Karpas-422 (cell line): ENCODE results near the gene ZNF19. TPM values are rescaled to one million over a fixed set of nuclear protein-coding genes. Genes with fewer than 3 reads are reported as not detected.

Experiments
- DNase-seq: peaks from one replicate; pipeline ENCODE4 v3.0.0-alpha.2; 2015
- H2AFZ ChIP-seq: fragments of 200-600 bp; sonication (generic); 2 replicates; pipeline ENCODE4 v1.6.1; 2014; ENCODE audit warnings: antibody characterized with exemption, low read length, mixed read lengths
- H3K27ac ChIP-seq: fragments of 200-600 bp; sonication (generic); 2 replicates; pipeline ENCODE4 v1.5.1; 2014; ENCODE audit warnings: mild to moderate bottlenecking, low read length, moderate library complexity
- H3K27me3 ChIP-seq: fragments of 200-600 bp; sonication (generic); 2 replicates; pipeline ENCODE4 v1.6.1; 2014; ENCODE audit warnings: low read length, mixed read lengths
- H3K36me3 ChIP-seq: fragments of 200-600 bp; sonication (generic); 2 replicates; pipeline ENCODE4 v1.6.1; 2014; ENCODE audit warnings: low read length, mixed read lengths; ENCODE audit not compliant: insufficient read depth
- H3K4me1 ChIP-seq: fragments of 200-600 bp; sonication (generic); 2 replicates; pipeline ENCODE4 v1.6.1; 2014; ENCODE audit warnings: mild to moderate bottlenecking, low read length, mixed read lengths
- H3K4me2 ChIP-seq: fragments of 200-600 bp; sonication (generic); 2 replicates; pipeline ENCODE4 v1.6.1; 2014; ENCODE audit warnings: low read length, low read depth, mild to moderate bottlenecking; ENCODE audit not compliant: poor library complexity, severe bottlenecking
- H3K4me3 ChIP-seq: fragments of 200-600 bp; sonication (generic); 2 replicates; pipeline ENCODE4 v1.5.1; 2014; ENCODE audit warnings: mild to moderate bottlenecking, antibody characterized with exemption, low read length, mixed read lengths
- H3K79me2 ChIP-seq: fragments of 200-600 bp; sonication (generic); 2 replicates; pipeline ENCODE4 v1.6.1; 2014; ENCODE audit warnings: mild to moderate bottlenecking, low read length, mixed read lengths
- H3K9ac ChIP-seq: fragments of 200-600 bp; sonication (generic); 2 replicates; pipeline ENCODE4 v1.6.0; 2014; ENCODE audit warnings: low read length
- H3K9me2 ChIP-seq: fragments of 200-600 bp; sonication (generic), shearing (Covaris generic); replicated peaks from 2 replicates; pipeline ENCODE4 v1.6.0; 2014; ENCODE audit warnings: mild to moderate bottlenecking, low read length, moderate library complexity; ENCODE audit not compliant: insufficient read depth
- H3K9me3 ChIP-seq: fragments of 300-700, 200-600 bp; sonication (generic); 2 replicates; pipeline ENCODE4 v1.6.1; 2014; ENCODE audit warnings: low read length, mixed read lengths
- H4K20me1 ChIP-seq: fragments of 200-600 bp; sonication (generic); 2 replicates; pipeline ENCODE4 v1.6.1; 2014; ENCODE audit warnings: mild to moderate bottlenecking, antibody characterized with exemption, low read length, low read depth; ENCODE audit not compliant: insufficient read depth
- total RNA-seq: library from RNA; depleted of rRNA; stranded (reverse); fragments of >200 nt; shearing (Covaris generic); gene quantifications from 2 replicates; pipeline ENCODE4 v1.2.3, GENCODE V29; 2014; ENCODE audit warnings: low replicate concordance

ZNF19 gene
- total RNA-seq, 1 experiment from 2014 or later: 6.6 TPM

DNA sequence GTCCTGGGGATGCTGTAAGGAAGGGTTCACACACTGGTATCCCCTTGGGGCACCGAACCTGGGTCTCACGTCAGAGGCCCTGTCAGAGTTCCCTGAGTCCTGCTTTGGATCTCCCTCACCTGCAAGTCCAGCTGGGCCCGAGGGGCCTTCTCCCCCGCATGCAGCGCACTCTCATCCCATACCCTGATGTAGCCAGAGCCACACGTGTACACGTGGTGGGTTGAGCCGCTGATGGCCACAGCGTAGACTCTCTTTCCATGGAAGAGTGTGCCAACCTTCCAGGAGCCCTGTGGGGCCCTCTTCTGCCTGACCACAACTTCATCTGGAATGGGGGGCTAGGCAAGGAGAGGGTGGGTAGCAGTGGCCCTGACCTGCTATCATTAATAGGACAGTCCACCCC lies 57.1 kb downstream of the ZNF19 start:
- H3K79me2 ChIP-seq: no peaks in the 10 kb centered on the region
- H3K4me1 ChIP-seq: no peaks in the 10 kb centered on the region
- no peak for DNase-seq
- H3K27ac ChIP-seq: no peak overlapping the region
- no peak overlapping the region for H2AFZ ChIP-seq
- no peak overlapping the region for H3K4me3 ChIP-seq
- H3K9me3 ChIP-seq: no peaks in the 10 kb centered on the region
- H3K9ac ChIP-seq: no peak overlapping the region
- no peaks in the 10 kb centered on the region for H3K36me3 ChIP-seq
- H4K20me1 ChIP-seq: no peaks in the 10 kb centered on the region
- no peaks in the 10 kb centered on the region for H3K9me2 ChIP-seq
- H3K27me3 ChIP-seq: no peaks in the 10 kb centered on the region; the same call in 1 of the 2 replicates
- no peak overlapping the region for H3K4me2 ChIP-seq

GRCh38 chr16:71431176-71431575 lies 57.9 kb downstream of the ZNF19 start:
- H3K9me2 ChIP-seq: no peaks in the 10 kb centered on the region
- H4K20me1 ChIP-seq: no peaks in the 10 kb centered on the region
- no peak overlapping the region for H2AFZ ChIP-seq
- no peaks in the 10 kb centered on the region; the same call in 1 of the 2 replicates for H3K27me3 ChIP-seq
- no peaks in the 10 kb centered on the region for H3K79me2 ChIP-seq
- no peak overlapping the region for H3K27ac ChIP-seq
- no peaks in the 10 kb centered on the region for H3K36me3 ChIP-seq
- no peak overlapping the region for H3K9ac ChIP-seq
- H3K9me3 ChIP-seq: no peaks in the 10 kb centered on the region
- H3K4me3 ChIP-seq: no peak overlapping the region
- H3K4me1 ChIP-seq: no peaks in the 10 kb centered on the region
- no peak overlapping the region for H3K4me2 ChIP-seq
- no peak for DNase-seq

DNA sequence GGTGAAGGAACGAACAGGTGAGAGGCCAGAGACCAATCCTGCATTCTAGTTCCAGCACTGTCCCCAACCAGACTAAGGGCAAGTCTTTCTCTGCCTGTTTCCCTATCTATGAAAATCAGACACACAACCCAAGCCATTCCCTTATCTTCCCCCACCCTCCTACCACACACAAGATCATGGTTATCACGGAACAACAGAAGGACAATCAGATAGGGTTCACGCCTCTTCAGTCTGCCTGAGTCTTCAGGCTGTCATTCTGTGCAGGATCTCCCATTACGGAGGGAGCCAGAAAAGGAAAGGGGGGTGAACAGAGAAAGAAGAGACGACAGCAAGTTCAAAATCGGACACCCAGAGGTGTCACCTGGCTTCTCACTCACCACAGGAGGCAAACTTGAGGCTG lies 58.4 kb downstream of the ZNF19 start:
- no peak overlapping the region for H3K27ac ChIP-seq
- no peaks in the 10 kb centered on the region for H3K36me3 ChIP-seq
- no peak overlapping the region for H3K4me2 ChIP-seq
- H3K9me3 ChIP-seq: no peaks in the 10 kb centered on the region
- H3K27me3 ChIP-seq: no peaks in the 10 kb centered on the region; the same call in 1 of the 2 replicates
- DNase-seq: no peak
- H4K20me1 ChIP-seq: no peaks in the 10 kb centered on the region
- H3K9me2 ChIP-seq: no peaks in the 10 kb centered on the region
- no peak overlapping the region for H3K9ac ChIP-seq
- no peaks in the 10 kb centered on the region for H3K79me2 ChIP-seq
- H2AFZ ChIP-seq: no peak overlapping the region
- H3K4me1 ChIP-seq: no peaks in the 10 kb centered on the region
- H3K4me3 ChIP-seq: no peak overlapping the region

GRCh38 chr16:71429581-71429980 lies 59.5 kb downstream of the ZNF19 start:
- no peak overlapping the region for H3K4me2 ChIP-seq
- H3K27me3 ChIP-seq: no peaks in the 10 kb centered on the region; the same call in 1 of the 2 replicates
- H3K4me3 ChIP-seq: no peak overlapping the region
- no peaks in the 10 kb centered on the region for H3K79me2 ChIP-seq
- H3K9me3 ChIP-seq: no peaks in the 10 kb centered on the region
- H3K9ac ChIP-seq: no peak overlapping the region
- no peaks in the 10 kb centered on the region for H4K20me1 ChIP-seq
- no peak overlapping the region for H2AFZ ChIP-seq
- DNase-seq: no peak
- H3K36me3 ChIP-seq: no peaks in the 10 kb centered on the region
- no peaks in the 10 kb centered on the region for H3K9me2 ChIP-seq
- no peaks in the 10 kb centered on the region for H3K4me1 ChIP-seq
- no peak overlapping the region for H3K27ac ChIP-seq

GRCh38 chr16:71428883-71429282 lies 60.2 kb downstream of the ZNF19 start:
- Histone ChIP-seq H3K4me2 (no peak overlapping the region), H3K9ac (no peak overlapping the region), H3K4me3 (no peak overlapping the region), H3K4me1 (no peaks in the 10 kb centered on the region), H3K36me3 (no peaks in the 10 kb centered on the region), H3K9me3 (no peaks in the 10 kb centered on the region), H2AFZ (no peak overlapping the region), H3K79me2 (no peaks in the 10 kb centered on the region), H3K27me3 (no peaks in the 10 kb centered on the region; the same call in 1 of the 2 replicates), H3K27ac (no peak overlapping the region), H3K9me2 (no peaks in the 10 kb centered on the region), H4K20me1 (no peaks in the 10 kb centered on the region)
- DNase-seq: no peak

- Histone ChIP-seq H3K79me2 (no peaks in the 10 kb centered on the region), H3K36me3 (no peaks in the 10 kb centered on the region), H3K4me2 (no peak overlapping the region), H3K9me2 (no peaks in the 10 kb centered on the region), H3K27me3 (no peaks in the 10 kb centered on the region; the same call in 1 of the 2 replicates), H3K9me3 (no peaks in the 10 kb centered on the region), H3K4me1 (no peaks in the 10 kb centered on the region), H3K4me3 (no peak overlapping the region), H3K9ac (no peak overlapping the region), H3K27ac (no peak overlapping the region), H2AFZ (no peak overlapping the region), H4K20me1 (no peaks in the 10 kb centered on the region)
- DNase-seq: no peak
These were observed 60.7 kb downstream of the ZNF19 start for GRCh38 chr16:71428385-71428784.

DNA sequence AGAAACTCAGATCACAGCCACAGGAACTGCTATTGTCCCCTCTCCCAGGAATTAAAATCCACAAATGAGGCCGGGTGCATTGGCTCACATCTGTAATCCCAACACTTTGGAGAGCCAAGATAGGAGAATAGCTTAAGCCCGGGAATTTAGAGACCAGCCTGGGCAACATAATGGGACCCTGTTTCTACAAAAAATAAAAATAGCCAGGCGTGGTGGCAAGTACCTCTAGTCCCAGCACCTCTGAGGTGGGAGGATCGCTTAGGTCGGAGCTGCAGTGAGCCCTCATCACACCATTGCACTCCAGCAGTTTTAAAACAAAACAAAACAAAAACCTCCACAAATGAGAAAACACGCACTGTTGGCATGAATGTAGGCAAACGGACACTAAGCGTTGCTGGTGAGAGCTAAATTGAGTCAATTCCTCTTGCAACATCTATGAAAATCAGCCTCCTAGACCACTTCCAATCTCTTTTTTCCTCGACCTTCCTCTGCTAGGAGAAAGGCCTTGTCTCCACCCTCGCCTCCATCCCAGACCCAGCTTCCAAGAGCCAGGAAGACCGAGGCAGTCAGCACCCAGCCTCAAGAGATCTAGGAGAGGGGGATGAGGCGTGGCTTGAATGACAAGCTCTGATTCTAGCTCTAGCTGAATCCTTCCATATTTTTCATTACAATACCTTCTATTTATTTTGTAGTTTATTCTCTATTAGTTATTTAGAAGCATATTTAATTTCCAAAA lies 62.1 kb downstream of the ZNF19 start:
- H3K27ac ChIP-seq: no peak overlapping the region

GRCh38 chr16:71426069-71426879 lies 62.9 kb downstream of the ZNF19 start:
- Histone ChIP-seq H3K9me3 (no peaks in the 10 kb centered on the region), H3K9ac (no peak overlapping the region), H3K27me3 (no peaks in the 10 kb centered on the region; the same call in 1 of the 2 replicates), H3K4me3 (no peak overlapping the region), H3K79me2 (no peaks in the 10 kb centered on the region), H3K36me3 (no peaks in the 10 kb centered on the region), H3K4me1 (no peaks in the 10 kb centered on the region), H3K9me2 (no peaks in the 10 kb centered on the region), H3K4me2 (no peak overlapping the region), H4K20me1 (no peaks in the 10 kb centered on the region), H3K27ac (no peak overlapping the region), H2AFZ (no peak overlapping the region)
- no peak for DNase-seq

More for the DNA sequence above, 62.1 kb downstream of the ZNF19 start:
- DNase-seq: no peak
- no peaks in the 10 kb centered on the region for H3K4me1 ChIP-seq
- no peaks in the 10 kb centered on the region; the same call in 1 of the 2 replicates for H3K27me3 ChIP-seq
- no peaks in the 10 kb centered on the region for H3K9me3 ChIP-seq
- no peak overlapping the region for H3K4me3 ChIP-seq
- H3K79me2 ChIP-seq: no peaks in the 10 kb centered on the region
- no peaks in the 10 kb centered on the region for H3K9me2 ChIP-seq
- H2AFZ ChIP-seq: no peak overlapping the region
- H3K4me2 ChIP-seq: no peak overlapping the region
- H3K9ac ChIP-seq: no peak overlapping the region
- H3K36me3 ChIP-seq: no peaks in the 10 kb centered on the region
- no peaks in the 10 kb centered on the region for H4K20me1 ChIP-seq
